GM23248 (cell line): Measurements from ENCODE around the gene PLEKHG4B.

Source experiments
- EZH2 ChIP-seq: fragments of 200-600 bp; sonication (generic); IDR thresholded peaks from 2 replicates; pipeline ENCODE4 v1.6.1; 2018; ENCODE audit warnings: antibody characterized with exemption, mild to moderate bottlenecking; ENCODE audit not compliant: insufficient read depth, poor library complexity, severe bottlenecking
- EZH2phosphoT487 ChIP-seq: fragments of 200-600 bp; sonication (generic); IDR thresholded peaks from 2 replicates; pipeline ENCODE4 v1.6.1; 2018; ENCODE audit warnings: antibody characterized with exemption, moderate library complexity, mild to moderate bottlenecking, low read depth; ENCODE audit not compliant: insufficient read depth

- no peak for TF ChIP-seq EZH2
- no peak for TF ChIP-seq EZH2phosphoT487
Measured at GRCh38 chr5:73768-74502, 18.0 kb upstream of the PLEKHG4B start.
